ENCODE data around the gene ALKBH4.
A peak's percentile ranks its signal among the peaks of the same experiment; 100 is the strongest.
"Not testable (repeated sequence)": the region's sequence is repeated elsewhere in the genome, so short reads cannot be mapped to it uniquely, and the experiment has no call there.

Gene ALKBH4

DNA sequence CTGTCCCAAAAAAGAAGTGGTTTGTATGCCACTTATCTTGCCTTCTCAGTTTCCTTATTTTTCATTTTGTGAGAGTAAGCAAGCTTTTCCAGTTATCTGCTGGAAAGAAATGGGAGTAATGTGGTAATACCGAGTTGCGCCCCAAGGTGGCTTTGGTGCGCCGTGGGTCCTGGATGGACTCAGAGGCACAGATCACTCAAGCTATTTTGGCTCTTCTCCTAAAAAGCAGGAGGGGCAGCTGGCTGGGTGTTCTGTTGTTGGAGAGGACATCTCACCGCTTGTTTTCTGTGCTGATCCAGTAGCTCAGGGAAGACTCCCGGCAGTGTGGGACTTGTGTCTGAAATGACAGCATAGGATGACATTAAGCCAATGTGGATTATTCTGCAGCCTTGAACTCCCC, 52.1 kb downstream of the ALKBH4 start:
- H3K27ac ChIP-seq = peak overlapping the region; percentile 40
- TF ChIP-seq, protein P1, sequence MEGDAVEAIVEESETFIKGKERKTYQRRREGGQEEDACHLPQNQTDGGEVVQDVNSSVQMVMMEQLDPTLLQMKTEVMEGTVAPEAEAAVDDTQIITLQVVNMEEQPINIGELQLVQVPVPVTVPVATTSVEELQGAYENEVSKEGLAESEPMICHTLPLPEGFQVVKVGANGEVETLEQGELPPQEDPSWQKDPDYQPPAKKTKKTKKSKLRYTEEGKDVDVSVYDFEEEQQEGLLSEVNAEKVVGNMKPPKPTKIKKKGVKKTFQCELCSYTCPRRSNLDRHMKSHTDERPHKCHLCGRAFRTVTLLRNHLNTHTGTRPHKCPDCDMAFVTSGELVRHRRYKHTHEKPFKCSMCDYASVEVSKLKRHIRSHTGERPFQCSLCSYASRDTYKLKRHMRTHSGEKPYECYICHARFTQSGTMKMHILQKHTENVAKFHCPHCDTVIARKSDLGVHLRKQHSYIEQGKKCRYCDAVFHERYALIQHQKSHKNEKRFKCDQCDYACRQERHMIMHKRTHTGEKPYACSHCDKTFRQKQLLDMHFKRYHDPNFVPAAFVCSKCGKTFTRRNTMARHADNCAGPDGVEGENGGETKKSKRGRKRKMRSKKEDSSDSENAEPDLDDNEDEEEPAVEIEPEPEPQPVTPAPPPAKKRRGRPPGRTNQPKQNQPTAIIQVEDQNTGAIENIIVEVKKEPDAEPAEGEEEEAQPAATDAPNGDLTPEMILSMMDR (conservative IDR thresholded peaks at IDR 0.05) = peak; percentile 81

DNA sequence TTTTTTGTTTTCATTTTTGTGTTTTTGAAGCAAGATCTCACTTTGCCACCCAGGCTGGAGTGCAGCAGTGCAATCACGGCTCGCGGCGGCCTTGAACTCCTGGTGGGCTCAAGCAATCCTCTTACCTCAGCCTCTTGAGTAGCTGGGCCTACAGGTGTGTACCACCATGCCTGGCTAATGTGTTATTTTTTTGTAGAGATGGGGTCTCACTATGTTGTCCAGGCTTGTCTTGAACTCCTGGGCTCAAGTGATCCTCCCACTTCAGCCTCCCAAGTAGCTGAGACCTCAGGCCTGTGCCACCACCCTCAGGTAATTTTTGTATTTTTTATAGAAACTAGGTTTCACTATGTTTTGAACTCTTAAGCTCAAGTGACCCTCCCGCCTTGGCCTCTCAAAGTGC, 53.7 kb downstream of the ALKBH4 start:
- TF ChIP-seq, protein P1 (conservative IDR thresholded peaks at IDR 0.05) = no peak
- no peak overlapping the region for H3K27ac ChIP-seq

DNA sequence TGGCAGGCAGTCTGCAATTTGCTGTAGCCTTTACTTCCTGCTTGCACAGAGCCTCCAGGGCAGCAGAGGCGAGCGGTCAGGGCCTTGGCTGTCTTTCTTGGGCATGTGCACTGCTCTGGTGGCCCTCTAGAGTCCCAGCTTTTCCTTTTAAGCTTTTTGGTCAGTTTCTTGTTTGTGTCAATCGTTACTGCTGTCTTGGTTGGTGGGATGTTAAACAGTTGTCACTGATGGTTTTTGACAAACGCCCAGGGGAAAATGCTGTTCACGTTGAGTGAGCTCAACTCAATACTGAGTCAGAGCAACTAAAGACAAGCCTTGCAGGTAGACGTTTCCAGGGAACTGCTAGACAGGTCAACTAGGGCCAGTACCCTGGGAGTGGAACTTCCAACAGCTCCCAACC, 54.5 kb downstream of the ALKBH4 start:
- TF ChIP-seq, protein P1 (conservative IDR thresholded peaks at IDR 0.05) = no peak
- no peak overlapping the region for H3K27ac ChIP-seq

DNA sequence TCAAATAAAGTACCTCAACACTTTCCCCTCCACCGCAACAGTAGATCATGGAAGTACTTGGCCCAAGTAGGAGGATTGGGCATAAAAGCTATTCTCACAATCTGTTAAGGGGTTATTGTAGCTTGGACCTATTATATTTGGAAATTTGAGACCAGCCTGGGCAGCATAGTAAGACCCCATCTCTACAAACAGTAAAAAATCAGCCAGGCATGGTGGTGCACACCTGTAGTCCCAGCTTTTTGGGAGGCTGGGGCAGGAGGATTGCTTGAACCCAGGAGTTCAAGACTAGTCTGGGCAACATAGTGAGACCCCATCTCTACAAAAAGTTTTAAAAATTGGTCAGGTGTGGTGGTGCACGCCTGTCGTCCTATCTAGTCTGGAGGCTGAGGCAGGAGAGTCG, 55.3 kb downstream of the ALKBH4 start:
- TF ChIP-seq, protein P1 (conservative IDR thresholded peaks at IDR 0.05) = no peak
- H3K27ac ChIP-seq = no peak overlapping the region

DNA sequence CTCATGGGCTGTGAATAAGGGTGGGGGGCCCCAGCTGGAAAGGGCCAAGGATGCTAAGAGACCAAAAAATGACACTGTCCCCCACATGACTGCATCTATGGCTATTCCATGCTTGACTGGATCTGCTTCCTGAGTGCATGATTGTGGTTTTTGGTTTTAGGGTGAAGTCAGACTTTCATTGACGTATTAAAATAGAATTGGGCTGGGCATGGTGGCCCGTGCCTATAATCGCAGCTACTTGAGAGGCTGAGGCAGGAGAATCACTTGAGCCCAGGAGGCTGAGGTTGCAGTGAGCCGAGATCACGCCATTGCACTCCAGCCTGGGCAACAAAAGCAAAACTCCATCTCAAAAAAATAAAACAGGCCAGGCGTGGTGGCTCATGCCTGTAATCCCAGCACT, 56.1 kb downstream of the ALKBH4 start:
- not testable (repeated sequence) for H3K27ac ChIP-seq

DNA sequence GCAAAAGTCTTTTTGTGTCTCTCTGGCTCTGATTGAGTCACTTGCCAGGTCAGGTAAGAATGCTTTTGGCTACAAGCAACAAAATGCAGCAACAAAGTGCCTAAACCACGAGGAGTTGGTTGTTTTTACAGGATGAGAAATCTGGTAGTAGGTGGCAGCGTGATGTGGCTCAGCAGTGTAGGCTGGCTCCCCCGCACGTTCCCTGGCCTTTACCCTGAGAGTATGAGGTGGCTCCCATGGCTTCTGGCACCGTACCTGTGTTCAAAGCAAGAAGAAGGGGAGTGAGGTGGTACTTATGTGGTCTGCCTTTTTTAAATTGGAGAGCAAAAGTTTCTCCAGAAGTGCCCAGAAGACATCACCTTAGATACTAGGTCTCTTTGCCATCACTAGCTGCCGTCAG, 56.8 kb downstream of the ALKBH4 start:
- H3K27ac ChIP-seq = no peak overlapping the region
- TF ChIP-seq, protein P1 (conservative IDR thresholded peaks at IDR 0.05) = no peak

Data from VCaP (cell line).